Right hindlimb (tissue), 1 donor: Measurements from ENCODE around the gene IL1R1.

Experiments
- DNase-seq: peaks from one replicate; pipeline ENCODE4 v3.0.0-alpha.2; 2018

IL1R1 gene

DNA sequence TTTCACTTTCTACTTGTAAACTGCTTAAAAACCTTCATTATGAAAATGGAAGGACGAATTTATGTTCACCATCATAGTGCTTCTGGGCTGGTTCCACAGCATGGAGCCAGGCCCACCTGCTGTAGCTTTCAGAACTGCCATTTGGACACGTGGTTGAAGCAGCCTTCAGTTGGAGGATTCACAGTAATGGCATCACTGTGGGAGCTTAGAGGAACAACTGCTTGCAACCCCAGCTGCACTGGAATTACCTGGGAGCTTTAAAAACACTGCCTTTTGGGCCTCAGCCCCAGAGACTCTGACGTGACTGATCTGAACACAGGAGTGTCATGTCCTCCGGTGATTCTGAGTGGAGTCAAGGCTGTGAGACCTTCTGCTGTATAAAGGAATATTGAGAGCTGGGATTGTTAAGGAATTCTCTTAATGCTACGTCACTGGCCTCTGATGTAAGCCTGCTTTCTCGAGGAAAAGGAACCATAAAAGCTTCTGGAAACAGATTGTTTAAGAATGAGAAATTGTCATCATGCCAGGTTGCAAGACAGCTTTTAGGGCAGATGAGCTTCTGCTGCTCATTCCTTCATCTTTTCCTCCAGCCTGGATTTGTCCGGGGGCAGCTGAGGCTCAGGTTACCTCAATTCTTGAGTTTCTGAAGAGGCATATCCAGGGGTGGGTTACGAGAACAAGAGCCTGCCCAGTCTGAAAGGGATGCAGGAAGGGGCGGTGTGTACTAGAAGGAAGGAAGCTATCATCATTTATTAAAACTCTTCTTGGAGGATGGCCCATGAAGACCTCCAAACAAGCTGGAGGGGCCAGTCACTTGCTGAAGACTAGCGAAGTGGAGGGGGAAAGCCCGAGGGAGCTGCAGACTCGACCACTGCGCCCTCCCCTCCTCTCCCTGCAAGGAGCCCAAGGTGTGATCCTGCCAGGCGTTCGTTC is 1.3 kb upstream of the IL1R1 start:
- DNase-seq = peak; percentile 58

DNA sequence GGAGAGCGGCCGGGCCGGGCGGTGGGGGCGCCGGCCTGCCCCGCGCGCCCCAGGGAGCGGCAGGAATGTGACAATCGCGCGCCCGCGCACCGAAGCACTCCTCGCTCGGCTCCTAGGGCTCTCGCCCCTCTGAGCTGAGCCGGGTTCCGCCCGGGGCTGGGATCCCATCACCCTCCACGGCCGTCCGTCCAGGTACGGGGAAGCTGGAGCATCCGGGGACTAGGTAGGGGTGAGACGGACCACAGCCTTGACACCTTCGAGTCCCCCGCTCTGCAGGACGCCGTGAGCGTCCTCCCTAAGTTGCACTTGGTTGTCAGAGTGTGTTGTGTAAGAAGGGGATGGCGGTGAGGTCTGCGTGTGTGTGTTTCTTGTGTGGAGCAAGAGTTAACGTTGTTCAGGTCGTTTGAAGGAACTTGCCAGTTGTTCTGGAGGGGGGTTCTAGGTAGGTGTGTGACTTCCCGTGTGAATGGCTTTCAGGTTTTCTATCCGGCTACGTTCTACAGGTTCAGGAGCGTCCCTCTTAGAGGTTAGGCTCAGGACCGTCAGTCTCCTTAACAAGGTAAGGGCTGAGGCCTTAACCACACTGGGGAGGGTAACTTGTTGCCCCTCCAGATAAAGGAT is 393 bp downstream of the IL1R1 start:
- no peak for DNase-seq

DNA sequence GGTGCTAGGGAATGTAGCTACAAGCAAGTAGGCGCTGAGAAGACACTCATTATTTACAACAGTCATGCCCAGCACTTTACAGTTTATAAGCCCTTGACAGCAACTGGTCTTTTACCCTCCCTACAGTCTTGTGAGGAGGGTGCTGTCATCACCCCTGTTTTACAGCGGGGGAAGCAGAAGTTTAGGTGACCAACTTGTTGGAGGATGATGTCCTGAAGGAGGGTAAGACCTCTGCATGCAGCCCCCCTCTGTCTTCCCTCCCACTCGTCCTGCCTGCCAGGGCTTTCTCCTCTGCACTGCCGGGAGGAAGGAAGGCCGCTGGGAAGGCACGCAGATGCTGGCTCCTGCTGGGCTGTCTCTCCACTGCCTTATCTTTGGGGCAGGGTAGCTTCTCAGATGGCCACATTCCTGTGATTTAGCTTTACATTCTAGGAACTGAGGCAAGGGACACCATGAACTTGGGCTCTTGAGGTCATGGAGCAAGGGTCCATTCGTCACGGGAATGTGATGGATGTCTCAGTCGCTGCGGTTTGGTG is 972 bp downstream of the IL1R1 start:
- peak; percentile 40 for DNase-seq

DNA sequence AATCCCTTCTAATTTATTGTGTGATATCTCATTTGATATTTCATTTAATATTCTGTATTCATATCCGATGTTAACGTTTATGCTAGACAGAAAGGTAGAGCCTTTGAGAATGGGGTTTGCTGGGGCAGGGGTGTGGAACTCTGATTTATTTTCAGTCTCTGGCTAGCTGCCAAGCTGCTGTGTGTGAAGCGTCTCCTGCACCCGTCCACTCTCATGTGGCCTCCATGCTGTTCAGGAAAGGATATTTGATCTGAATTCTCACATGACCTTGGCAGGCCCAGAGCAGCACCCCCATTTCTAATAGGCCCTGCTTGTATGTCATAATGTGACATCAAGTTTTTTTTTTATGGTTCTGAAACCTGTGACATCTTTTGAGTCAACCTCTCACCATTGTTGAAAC is 1.6 kb downstream of the IL1R1 start:
- DNase-seq = no peak

DNA sequence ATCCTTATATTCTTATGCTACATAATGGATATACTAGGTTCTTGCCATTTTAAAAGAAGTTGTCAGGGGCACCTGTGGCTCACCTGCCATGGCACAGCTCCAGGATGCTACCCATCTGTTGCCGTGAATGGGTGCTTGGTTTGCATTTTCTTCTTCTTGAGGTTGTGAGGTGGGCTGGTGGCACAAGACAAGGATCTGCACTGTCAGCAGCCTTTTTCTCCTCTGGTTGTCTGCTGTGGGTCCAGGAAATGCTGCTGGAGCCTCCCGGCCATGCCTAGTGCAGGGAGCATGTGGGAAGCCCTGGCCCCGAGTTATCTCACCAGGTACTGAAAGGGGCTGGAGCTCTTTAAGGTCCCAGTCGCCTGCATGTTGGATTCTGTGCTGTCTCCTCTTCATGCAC is 2.6 kb downstream of the IL1R1 start:
- DNase-seq = no peak

DNA sequence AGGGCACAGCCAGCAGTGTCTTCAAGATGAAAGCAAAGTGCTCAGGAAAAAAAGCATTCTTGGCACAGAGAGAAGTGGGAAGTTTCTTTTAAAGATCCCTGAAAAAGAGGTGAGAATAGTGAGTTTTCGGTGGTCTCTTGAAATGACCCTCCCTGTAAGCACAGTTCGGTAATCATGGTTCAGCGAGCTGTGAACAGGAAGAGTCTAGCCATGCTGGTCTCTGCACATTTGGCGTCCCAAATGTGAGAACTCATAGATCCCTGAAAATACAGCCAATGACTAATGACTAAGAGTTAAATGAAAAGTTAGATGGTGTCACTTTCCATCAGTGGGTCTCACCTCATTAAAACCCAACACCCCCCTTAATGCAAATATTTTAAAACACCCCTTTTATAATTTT is 3.4 kb downstream of the IL1R1 start:
- DNase-seq = no peak

DNA sequence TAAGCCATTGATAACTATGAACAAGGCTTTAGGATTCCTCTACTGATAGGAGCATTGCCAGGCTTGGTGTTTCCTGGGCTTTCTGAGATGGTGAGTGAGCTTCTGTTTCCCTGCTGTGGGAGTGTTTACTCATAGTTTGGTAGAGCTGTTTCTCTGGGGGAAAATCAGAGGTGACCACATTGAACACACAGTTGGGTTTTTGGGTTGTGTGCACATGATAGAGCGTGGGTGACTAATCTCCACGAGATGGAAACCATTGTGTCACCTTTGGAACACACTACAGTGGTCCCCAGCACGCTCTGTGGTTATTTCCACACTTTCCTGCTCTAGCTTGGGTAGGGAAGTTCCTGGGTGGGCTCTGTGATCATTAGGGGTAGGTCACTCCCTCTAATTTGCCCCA is 5.4 kb downstream of the IL1R1 start:
- DNase-seq = no peak

DNA sequence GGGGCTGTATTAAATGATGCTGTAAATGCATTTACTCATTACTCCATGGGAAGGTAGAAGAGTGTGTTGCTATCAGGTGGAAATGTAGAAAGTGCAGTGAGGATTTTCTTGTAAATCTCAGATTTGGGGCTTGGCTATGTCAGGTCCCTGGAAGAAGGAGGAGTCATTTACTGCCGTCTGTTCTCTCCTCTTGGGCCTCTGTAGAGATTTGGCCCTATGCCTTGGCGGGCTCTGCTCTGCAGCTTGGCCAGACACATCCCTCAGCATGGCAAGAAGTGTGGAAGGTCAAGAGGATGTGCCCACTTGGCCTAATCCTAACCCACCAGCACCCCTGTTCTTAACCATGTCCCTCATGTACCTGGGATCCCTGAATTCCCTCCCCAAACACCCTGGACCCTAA is 6.7 kb downstream of the IL1R1 start:
- DNase-seq = no peak

DNA sequence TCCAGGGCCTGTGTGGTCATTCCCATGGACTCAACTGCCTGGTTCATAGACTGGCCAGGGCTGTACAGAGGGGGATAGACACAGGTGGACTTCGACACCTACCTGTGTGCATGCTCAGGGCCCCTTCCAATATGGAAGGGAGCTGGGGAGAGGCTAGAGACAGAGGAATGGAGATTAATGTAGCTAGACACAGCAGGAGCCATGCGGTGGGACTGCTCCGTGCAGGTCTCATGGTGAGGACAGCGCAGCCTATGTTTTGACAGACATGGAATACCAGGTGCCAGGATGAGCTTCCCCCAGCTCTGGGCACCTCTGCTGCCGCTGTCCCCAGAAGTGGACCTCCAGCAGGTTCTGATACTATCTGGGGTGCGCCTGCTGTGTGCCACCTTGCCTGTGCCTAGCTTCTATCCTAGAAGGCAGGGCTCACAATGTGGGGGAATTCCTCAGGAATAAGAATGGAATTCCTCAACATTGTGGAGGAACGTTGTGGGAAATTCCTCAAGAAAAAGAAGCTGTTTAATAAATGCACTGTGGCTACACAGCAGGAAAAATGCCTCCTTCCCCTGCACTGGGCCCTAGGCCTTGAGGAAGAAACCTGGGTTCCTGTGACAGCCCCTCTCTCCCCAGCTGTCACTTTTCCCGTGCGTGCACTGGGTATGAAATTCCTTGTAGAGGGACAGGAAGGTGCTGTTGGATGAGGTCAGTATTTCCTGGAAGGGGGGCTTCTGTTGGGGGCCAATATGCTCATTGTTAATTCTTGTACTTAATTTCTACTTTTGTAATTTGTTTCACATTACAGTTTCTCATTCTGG is 7.3 kb downstream of the IL1R1 start:
- no peak for DNase-seq

DNA sequence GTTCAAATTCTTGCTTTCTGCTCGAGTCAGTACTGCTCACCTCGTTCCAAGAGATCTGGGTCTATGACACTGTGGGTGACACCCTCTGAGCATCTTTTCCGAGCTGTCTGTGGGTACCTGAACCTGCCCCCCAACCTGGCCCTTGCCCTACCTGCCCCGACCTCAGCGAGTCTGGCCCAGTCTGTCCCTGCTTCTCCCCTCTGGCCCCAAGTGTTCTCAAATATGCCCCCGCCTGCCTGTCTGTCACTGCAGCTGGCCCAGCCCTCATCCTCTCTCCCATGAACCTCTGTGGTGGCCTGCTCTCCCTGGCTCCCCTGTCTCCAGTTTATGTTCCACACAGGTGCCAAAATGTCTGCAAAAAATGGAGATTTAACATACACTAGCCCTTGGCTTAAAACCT is 11.8 kb downstream of the IL1R1 start:
- no peak for DNase-seq

DNA sequence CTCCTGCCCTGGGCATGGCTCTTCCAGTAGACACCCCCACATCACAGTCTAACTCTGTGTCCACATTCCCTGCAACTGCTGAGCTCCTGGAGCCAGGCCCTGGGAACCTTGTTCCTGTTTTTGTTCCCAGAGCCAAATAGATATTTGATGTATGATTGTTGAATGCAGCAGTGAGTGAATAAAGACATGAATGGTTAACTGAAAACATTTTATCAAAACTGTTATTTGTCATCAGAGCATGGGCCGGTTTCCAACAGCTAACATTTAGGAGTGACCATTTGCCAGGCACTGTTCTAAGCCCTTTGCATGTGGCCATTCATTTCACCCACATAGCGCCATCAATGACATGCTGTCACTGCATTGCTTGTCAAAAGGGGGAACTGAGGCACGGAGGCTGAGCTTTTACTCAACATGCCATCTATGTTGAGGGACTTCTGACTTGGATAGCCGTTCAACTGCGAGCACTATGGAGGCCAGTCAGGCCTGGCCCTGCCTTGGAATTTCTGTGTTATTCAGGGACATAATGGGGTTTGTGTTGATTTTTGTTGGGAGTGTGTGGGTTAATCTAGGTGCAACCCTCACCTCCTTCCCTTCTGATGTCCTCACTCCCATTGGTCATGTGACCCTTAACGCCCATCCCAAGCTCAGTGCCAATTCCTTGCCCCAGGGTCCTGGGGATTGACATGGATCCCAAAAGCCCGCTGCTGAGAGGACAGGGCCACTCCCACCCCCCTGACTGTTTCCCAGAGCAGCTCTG is 12.6 kb downstream of the IL1R1 start:
- DNase-seq = no peak

DNA sequence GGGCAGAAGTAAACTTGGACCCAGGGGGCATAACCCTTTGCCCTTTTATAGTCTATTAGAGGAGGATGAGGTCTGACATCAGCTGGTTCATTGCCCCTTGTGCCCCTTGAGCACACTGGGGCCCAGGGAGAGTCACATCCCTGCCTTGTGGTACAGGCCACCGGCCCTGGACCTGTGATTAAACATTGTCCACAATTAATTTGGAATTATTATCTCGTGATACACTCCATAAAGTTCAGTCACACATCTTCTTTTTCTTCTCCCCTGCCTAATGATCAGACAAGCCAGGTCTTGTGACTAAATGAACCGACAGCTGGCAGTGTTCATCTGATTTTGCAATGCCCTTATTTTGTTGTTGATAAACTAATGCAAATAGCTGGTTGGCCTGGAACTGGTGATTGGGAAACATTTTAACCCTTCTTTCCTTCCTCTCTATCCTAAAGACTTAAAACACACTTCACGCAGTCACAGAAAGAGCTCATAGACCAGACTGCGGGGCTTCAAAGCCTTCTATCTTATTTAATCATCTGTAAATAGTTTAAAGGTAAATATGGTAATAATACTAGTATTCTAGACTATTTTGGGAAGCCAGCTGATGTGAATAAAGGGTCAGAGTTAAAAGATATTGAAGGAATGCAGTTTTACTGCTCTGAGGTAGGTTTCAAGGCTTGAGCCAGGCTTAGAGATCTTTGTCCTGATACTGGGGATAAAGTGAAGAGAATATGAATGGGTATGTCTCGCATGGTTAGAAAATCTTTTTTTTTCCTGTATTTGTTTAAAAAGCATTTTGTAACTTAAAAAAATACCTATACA is 13.4 kb downstream of the IL1R1 start:
- no peak for DNase-seq

DNA sequence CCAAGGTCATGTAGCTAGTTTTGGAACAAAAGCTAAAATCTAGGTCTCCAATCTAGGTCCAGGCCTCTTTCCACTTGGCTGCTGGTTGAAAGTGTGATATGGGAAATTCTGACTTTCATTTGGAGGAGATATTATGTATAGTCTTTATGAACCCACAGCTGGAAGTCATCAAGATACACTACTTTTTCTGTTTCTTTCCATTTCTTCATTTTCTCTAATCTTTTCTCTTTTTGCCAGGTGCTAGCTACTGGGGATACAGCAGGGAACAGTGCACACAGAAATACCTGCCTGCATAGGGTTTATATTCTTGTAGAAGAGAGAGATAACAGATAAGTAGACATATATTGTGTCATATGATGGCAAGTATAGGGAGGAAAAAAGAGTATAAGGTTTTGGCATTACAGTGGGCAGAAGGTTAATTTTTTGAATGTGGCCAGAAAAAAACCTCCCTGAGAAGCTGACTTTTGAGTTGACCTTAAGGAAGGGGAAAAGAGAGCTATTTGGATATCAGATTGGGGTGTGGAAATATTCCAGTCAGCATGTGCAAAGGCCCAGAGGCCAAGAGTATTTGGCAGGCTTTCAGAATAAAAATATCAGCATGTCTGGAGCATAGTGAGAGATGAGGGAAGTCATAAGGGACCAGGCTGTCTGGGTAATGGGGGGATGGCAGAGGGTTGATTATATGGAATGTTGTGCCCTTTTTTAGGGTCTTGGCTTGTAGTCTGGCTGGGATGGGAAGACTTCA is 15.6 kb downstream of the IL1R1 start:
- no peak for DNase-seq

DNA sequence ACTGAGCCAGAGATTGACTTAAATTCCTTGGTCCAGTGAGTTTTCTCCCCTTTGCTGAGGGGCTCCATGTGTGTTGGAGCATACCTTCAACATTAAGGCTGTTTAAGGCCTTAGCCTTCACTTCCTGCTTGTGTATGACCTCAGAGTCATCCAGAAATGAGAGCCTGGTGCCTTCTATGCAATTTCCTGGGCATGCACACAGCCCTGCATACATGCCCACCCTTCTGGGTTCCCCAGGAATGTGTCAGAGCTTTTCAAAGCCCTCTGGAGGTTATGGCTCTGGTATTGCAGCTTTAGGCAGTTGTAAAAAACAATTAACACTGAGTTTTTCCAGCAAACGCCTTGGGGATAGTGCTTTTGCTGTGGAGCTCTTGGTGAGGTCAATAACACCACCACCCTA is 16.7 kb downstream of the IL1R1 start:
- DNase-seq = no peak

DNA sequence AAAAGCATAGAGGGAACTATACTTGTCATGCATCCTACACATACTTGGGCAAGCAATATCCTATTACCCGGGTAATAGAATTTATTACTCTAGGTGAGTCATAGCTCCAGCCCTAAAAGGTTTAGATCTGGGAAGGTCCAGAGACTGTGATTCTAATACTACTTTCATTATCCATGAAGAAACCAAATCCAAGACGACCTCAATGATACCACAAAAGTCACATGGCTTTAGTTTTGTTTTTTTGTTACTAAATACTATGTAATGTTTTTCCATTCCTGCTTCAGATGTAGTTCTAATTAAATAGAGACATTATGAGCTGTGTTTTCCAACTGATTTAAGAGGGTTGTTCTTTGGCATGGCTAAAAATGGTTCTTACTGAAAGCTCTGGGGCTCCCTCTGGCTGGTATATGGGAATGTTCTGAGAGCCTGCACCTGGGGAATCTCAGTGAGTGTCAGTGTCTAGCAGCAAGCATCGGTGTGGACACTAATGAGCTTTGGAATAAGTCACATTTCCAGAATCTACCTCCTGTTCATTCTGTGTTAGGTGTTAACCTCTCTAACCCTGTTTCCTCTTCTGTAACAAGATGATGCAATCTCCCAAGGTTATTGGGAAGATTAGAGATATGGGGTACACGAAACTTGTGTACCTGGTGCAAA is 23.8 kb downstream of the IL1R1 start:
- DNase-seq = no peak

DNA sequence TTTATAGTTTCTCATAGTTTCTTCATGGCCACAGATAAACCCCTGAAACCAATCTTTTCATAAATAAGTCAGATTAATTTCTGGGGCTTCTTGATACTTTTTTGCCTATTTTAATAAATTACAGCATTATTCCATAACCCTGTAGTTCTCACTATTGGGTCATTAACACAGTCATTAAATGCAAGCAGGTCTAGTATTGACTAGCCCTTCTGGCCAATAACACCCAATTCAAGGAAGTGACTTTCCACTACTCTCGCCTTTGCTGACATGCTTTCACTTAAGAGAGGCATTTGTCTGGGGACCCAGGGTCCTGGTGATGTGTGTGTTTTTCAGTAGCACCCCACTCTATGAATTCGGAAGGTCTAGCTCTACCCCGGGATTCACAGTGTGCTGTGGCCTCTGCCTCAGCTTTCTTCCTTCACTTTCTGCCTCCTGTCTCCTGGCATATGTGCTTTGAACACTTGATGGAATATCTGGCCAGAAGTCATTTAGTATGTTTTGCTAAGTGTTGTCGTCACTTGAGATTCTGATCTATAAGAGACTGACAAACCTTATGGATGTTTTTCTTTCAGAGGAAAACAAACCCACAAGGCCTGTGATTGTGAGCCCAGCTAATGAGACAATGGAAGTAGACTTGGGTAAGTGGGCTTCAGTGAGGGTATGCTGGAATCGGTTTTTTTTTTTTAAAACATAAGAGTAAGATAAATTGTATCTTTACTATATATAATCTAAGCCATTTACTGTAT is 25.7 kb downstream of the IL1R1 start:
- no peak for DNase-seq

DNA sequence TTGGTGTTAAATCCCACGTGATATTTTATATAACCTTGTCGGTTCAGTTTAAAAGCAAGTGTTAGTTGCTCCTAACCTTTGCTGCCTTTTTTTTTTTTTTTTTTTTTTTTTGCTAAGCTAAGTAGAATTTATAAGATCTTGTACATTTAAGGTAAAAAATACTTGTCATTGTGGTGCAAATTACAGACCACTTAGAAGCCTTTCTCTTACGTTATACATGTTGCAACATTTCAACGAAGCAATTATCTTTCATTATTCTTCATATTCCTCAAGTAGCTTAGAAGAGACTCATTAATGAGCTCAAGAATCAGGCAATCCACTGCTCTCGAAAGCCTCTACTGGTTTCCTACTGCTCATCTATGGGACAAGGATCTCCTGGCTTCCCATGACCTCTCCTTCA is 29.4 kb downstream of the IL1R1 start:
- no peak for DNase-seq

DNA sequence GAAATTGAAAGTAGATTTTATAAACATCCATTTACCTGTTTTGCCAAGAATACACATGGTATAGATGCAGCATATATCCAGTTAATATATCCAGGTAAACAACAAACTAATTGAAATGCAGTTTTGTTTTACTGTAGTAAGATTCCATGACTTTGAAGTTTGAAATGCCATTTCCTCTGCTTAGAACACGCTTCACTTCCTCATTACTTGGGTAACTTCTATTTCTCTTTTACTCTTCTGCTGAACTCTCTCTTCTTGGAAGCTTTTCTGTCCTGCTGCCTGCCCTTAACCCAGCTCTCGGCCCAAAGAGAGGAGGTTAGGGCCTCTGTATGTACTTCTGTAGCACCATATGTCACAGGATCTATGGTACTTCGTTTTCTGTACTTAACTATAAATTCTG is 30.2 kb downstream of the IL1R1 start:
- DNase-seq = no peak

DNA sequence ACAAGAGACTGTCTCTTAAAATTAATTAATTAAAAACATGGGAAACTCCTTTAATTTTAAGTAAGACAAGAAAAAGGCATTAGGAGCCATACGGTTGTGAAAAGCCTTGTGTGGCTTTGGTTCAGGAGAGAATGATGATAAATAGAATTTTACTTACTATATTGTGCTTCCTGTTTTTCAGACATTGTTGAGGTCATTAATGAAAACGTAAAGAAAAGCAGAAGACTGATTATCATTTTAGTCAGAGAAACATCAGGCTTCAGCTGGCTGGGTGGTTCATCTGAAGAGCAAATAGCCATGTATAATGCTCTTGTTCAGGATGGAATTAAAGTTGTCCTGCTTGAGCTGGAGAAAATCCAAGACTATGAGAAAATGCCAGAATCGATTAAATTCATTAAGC is 33.6 kb downstream of the IL1R1 start:
- DNase-seq = no peak
